Suppressor macrophage treated with lipopolysaccharide for 4 hours (primary cell): Measurements from ENCODE around the gene CYFIP1.

Source experiments
- DNase-seq: peaks from one replicate; pipeline ENCODE4 v3.0.0-alpha.2; 2020

CYFIP1 gene

GRCh38 chr15:22949074-22949547 lies 31.1 kb downstream of the CYFIP1 start:
- peak; percentile 48 for DNase-seq

- DNase-seq, result no peak
Measured at GRCh38 chr15:22948056-22948455, 32.1 kb downstream of the CYFIP1 start.

GRCh38 chr15:22947101-22948000 lies 32.8 kb downstream of the CYFIP1 start:
- DNase-seq, result no peak

- DNase-seq, result no peak
Measured at GRCh38 chr15:22945071-22945470, 35.1 kb downstream of the CYFIP1 start.

- no peak for DNase-seq
Measured at GRCh38 chr15:22944651-22945050, 35.5 kb downstream of the CYFIP1 start.

GRCh38 chr15:22942877-22943276 lies 37.3 kb downstream of the CYFIP1 start:
- no peak for DNase-seq

GRCh38 chr15:22942306-22942855 lies 37.8 kb downstream of the CYFIP1 start:
- DNase-seq, result no peak

- no peak for DNase-seq
Measured at GRCh38 chr15:22941179-22941578, 39.0 kb downstream of the CYFIP1 start.

GRCh38 chr15:22939652-22940061 lies 40.5 kb downstream of the CYFIP1 start:
- no peak for DNase-seq

GRCh38 chr15:22939051-22939450 lies 41.1 kb downstream of the CYFIP1 start:
- no peak for DNase-seq

GRCh38 chr15:22936577-22937472 lies 43.3 kb downstream of the CYFIP1 start:
- no peak for DNase-seq

GRCh38 chr15:22933641-22934061 lies 46.5 kb downstream of the CYFIP1 start:
- DNase-seq, result no peak

GRCh38 chr15:22931784-22932536 lies 48.2 kb downstream of the CYFIP1 start:
- DNase-seq, result no peak

- no peak for DNase-seq
Measured at GRCh38 chr15:22930782-22931484, 49.2 kb downstream of the CYFIP1 start.

GRCh38 chr15:22927761-22928160 lies 52.4 kb downstream of the CYFIP1 start:
- no peak for DNase-seq

- no peak for DNase-seq
Measured at GRCh38 chr15:22925875-22926274, 54.3 kb downstream of the CYFIP1 start.

- no peak for DNase-seq
Measured at GRCh38 chr15:22922003-22922402, 58.2 kb downstream of the CYFIP1 start.

GRCh38 chr15:22919171-22919570 lies 61.0 kb downstream of the CYFIP1 start:
- no peak for DNase-seq

- DNase-seq, result no peak
Measured at GRCh38 chr15:22918596-22919140, 61.5 kb downstream of the CYFIP1 start.

- no peak for DNase-seq
Measured at GRCh38 chr15:22918056-22918455, 62.1 kb downstream of the CYFIP1 start.

GRCh38 chr15:22917556-22917955 lies 62.6 kb downstream of the CYFIP1 start:
- no peak for DNase-seq
